IPS DF 6.9 (cell line): ENCODE measurements around the gene RGS6.

Source experiments
- DNase-seq: peaks from one replicate; pipeline ENCODE4 v3.0.0-alpha.2; 2013; ENCODE audit warnings: low read depth, low spot score
- H3K27ac ChIP-seq: one replicate; pipeline ENCODE4 v1.5.1; 2013; ENCODE audit warnings: low read length, control low read depth
- H3K27me3 ChIP-seq: 2 replicates; pipeline ENCODE4 v1.6.1; 2013; ENCODE audit warnings: mild to moderate bottlenecking, low read length; ENCODE audit not compliant: control insufficient read depth, insufficient read depth
- H3K36me3 ChIP-seq: 2 replicates; pipeline ENCODE4 v1.6.1; 2013; ENCODE audit warnings: low read length; ENCODE audit not compliant: control insufficient read depth, insufficient read depth
- H3K4me1 ChIP-seq: 2 replicates; pipeline ENCODE4 v1.6.1; 2013; ENCODE audit warnings: low read length; ENCODE audit not compliant: control insufficient read depth, insufficient read depth
- H3K4me3 ChIP-seq: 2 replicates; pipeline ENCODE4 v1.5.1; 2013; ENCODE audit warnings: mild to moderate bottlenecking, low read length
- H3K9me3 ChIP-seq: 2 replicates; pipeline ENCODE4 v1.6.1; 2013; ENCODE audit warnings: low read length, inconsistent platforms; ENCODE audit not compliant: control insufficient read depth, insufficient read depth
- WGBS: extraction: QIAGEN DNeasy Blood & Tissue Kit; methylation state at CpG from one replicate; pipeline ENCODE4 v1.1.7; 2013; ENCODE audit warnings: mixed read lengths, missing lambda C conversion rate; ENCODE audit not compliant: insufficient read length, insufficient coverage; 5-methylcytosine and 5-hydroxymethylcytosine counted together

The RGS6 gene

DNA sequence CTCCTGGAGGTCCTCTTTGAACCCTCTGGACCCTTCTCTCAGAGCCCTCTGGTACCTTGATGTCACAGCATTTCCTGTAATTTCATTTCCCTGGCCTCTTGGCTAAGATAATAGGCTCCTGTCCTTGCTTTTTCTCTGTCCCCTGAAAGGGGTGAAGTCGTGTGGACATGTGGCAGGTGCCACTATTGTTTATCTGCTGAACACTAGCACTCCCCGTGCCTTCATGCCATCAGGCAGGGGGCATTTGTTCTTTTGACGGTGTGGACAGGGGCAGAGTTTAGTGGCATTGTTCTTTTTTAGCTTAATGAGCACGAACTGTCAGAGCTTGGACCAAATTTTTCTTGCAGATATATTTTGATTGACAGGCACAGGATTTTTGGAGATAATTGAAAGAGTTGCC, 166.0 kb downstream of the RGS6 start:
- Histone ChIP-seq H3K4me1 (0 out of 2 replicates have a peak, but pooled peaks cover 3% of the 10 kb centered on the region), H3K27ac (no peak overlapping the region), H3K27me3 (no peaks in the 10 kb centered on the region), H3K9me3 (no peaks in the 10 kb centered on the region), H3K4me3 (no peak overlapping the region), H3K36me3 (no peaks in the 10 kb centered on the region)
- no peak for DNase-seq
- no CpG with 5 or more reads among the region's 4 CpGs for WGBS

DNA sequence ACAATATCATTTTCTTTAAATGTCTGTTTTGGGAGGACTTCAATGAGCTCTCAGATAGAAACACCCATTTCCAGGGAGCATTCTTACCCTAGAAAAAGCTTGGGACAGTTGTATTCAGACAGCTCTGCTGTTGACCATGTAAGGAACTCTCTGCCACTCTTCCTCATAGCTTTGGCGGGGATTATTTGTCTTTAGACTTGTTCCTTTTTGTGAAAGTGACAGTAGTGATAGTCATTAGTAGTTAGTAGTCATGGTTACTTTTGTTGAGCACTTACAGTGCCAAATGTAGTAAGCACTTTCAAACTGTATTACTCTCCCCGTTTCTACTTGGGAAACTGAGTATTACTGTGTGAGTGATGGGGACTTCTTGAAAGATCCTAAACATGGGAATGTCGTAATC, 167.3 kb downstream of the RGS6 start:
- DNase-seq, result no peak
- H3K4me1 ChIP-seq, result 0 out of 2 replicates have a peak, but pooled peaks cover 3% of the 10 kb centered on the region
- no peak overlapping the region for H3K27ac ChIP-seq
- H3K27me3 ChIP-seq, result no peaks in the 10 kb centered on the region
- no peaks in the 10 kb centered on the region for H3K9me3 ChIP-seq
- no CpG with 5 or more reads among the region's 3 CpGs for WGBS
- H3K36me3 ChIP-seq, result no peaks in the 10 kb centered on the region
- no peak overlapping the region for H3K4me3 ChIP-seq

DNA sequence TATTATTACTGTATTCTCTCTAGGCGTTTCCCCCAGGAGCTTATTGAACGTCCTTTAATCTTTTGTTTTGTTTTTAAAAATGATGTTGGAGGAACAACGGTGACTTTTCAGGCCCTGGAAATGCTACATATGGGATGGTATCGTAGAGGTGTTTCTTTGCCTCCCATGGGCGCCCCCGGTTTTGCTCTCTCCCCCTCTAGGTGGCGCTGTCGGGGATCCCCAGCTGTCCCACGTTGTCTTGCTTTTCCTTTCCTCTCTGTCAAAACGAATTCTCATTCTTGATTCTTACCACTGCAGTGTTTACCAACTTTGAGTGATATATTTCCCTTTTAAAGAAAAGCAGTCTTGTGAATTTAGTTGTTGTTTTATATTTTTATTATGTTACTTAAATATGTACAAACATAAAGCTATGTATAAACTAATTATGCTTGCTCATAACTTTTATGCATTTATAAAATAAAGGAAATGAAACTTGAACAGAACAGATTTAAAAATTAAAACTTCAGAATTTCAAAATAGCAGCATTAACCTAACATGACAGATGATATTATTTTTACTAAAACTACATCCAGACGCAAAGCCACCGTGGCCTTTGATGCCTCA, 171.9 kb downstream of the RGS6 start:
- Histone ChIP-seq H3K4me3 (no peak overlapping the region), H3K36me3 (no peaks in the 10 kb centered on the region), H3K27me3 (no peaks in the 10 kb centered on the region), H3K4me1 (no peaks in the 10 kb centered on the region), H3K9me3 (no peaks in the 10 kb centered on the region), H3K27ac (no peak overlapping the region)
- no CpG with 5 or more reads among the region's 12 CpGs for WGBS
- peak; percentile 29 for DNase-seq

DNA sequence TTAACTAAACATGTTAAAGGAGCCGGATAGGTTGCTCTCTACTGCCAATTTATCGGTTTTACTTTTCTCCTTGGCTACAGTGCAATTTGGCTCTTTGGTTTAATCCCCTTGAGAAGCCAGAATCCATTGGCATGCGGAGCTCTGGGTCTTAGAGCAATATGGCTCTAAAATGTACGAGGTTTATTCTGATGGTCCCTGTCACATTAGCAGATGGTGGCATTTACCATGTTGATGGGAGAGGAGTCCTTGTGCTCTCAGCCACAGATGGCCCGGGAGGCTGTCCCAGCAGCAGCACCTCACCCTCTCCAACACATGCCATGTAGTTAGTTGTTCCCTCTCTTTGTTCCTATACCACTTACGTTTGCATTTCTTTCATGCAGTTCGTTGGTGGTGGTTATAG, 179.7 kb downstream of the RGS6 start:
- no CpG with 5 or more reads among the region's 7 CpGs for WGBS
- no peak overlapping the region for H3K27ac ChIP-seq
- no peaks in the 10 kb centered on the region for H3K36me3 ChIP-seq
- H3K4me1 ChIP-seq, result no peaks in the 10 kb centered on the region
- H3K27me3 ChIP-seq, result no peaks in the 10 kb centered on the region
- DNase-seq, result no peak
- no peak overlapping the region for H3K4me3 ChIP-seq
- no peaks in the 10 kb centered on the region for H3K9me3 ChIP-seq

DNA sequence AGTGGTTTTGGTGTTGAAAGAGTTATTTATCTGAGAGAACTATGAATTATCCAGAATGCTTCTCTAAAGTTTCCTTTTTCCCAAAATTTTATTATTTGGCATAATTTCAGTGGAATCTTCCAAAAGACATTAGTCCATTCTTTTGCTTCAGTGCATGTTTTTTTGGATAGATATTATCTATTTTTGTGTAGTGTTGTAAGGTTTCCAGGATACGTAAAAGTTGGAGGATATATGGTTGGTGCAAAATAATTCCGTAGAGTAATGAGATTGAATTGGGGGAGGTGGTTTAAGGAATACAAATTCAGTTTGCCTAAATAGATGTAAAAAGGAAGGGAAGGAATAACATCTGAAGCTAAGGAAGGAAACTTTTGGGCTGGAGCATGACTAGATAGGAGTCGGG, 186.6 kb downstream of the RGS6 start:
- no peak for DNase-seq
- Histone ChIP-seq H3K27me3 (no peaks in the 10 kb centered on the region), H3K4me1 (no peaks in the 10 kb centered on the region), H3K9me3 (no peaks in the 10 kb centered on the region), H3K4me3 (no peak overlapping the region), H3K27ac (no peak overlapping the region), H3K36me3 (no peaks in the 10 kb centered on the region)
- WGBS, result 100% methylated on average over 2 of the region's 3 CpGs

DNA sequence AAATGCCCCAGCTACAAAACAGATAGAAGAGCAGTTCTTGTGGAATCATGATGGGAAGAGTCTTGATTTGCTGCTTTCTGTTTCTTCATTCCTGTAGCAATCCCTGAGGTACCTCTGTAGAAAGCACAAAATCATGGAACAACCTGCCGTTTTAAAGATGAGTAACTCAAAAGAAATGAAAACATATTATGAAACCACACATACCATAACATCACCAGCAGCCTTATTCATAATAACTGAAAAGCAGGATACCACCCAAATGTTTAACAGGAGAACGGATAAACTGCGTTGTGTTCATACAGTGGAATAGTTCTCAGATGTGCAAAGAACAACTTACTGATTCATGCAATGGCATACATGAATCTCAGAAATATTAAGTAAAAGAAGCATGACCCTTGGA, 188.1 kb downstream of the RGS6 start:
- H3K27me3 ChIP-seq, result no peaks in the 10 kb centered on the region
- H3K9me3 ChIP-seq, result no peaks in the 10 kb centered on the region
- H3K4me3 ChIP-seq, result no peak overlapping the region
- H3K36me3 ChIP-seq, result no peaks in the 10 kb centered on the region
- no CpG with 5 or more reads among the region's 3 CpGs for WGBS
- H3K27ac ChIP-seq, result no peak overlapping the region
- H3K4me1 ChIP-seq, result no peaks in the 10 kb centered on the region
- no peak for DNase-seq

DNA sequence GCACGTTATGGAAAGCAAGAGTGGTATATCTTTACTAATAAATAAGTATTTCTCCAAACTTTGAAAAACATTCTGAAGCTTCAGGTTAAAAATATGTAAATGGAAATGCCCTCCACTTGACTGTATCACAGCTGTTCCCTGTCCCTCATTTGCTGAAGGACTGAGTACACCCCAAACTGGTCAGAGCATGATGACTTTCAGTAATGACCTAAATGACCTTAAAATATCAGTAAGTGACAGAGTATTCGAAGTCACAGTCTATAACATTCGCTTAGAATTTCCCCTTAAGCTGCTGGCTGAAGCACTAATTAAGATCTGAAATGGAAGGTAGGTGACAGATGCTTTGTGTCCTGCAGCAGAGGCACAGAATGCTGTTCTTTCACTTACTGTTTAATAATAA, 191.5 kb downstream of the RGS6 start:
- H3K9me3 ChIP-seq, result no peaks in the 10 kb centered on the region
- H3K27me3 ChIP-seq, result no peaks in the 10 kb centered on the region
- no peak for DNase-seq
- no peak overlapping the region for H3K27ac ChIP-seq
- WGBS, result no CpG with 5 or more reads among the region's 3 CpGs
- no peaks in the 10 kb centered on the region for H3K36me3 ChIP-seq
- no peaks in the 10 kb centered on the region for H3K4me1 ChIP-seq
- no peak overlapping the region for H3K4me3 ChIP-seq

DNA sequence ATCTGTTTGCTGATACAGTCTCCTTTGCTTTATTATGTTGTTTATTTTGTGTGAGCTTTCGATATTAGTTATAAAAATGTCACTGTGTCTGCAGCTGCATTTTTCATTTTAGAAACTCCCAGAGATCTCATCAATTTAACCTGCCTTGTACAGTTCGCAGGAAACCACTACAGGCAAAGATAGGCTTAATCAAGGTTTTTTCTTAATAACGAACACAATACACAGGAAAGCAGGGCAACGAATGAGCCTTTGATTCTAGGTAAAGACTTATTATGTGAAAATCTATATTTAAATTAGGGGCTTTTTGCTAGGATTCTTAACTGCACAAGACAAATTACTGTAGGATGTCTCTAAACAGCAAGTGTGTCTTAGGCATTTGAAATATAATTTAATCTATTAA, 191.9 kb downstream of the RGS6 start:
- no peak for DNase-seq
- Histone ChIP-seq H3K4me3 (no peak overlapping the region), H3K27me3 (no peaks in the 10 kb centered on the region), H3K4me1 (no peaks in the 10 kb centered on the region), H3K9me3 (no peaks in the 10 kb centered on the region), H3K36me3 (no peaks in the 10 kb centered on the region), H3K27ac (no peak overlapping the region)
- no CpG with 5 or more reads among the region's 4 CpGs for WGBS

DNA sequence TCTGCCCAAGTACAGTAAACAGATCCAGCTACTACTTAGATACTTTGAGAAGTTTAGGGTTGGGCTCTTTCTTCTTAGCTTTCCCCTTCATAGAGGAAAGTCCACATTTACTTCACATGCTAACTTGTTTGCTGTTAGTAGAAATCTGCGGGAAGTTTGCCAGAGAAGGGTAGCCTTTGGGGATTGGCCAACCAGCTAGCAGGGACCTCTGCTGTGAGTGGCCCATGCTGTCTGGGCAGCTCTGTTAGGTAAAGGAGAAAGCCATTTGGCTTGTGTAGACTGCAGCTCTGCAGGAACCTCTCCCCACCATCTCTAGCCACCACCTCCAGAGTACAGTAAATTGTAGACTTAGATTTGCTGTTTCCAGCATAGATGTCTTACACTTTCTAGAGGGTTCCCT, 193.9 kb downstream of the RGS6 start:
- no peak overlapping the region for H3K4me3 ChIP-seq
- H3K4me1 ChIP-seq, result no peaks in the 10 kb centered on the region
- WGBS, result no CpG with 5 or more reads among the region's 1 CpG
- no peak overlapping the region for H3K27ac ChIP-seq
- H3K36me3 ChIP-seq, result no peaks in the 10 kb centered on the region
- no peaks in the 10 kb centered on the region for H3K27me3 ChIP-seq
- no peaks in the 10 kb centered on the region for H3K9me3 ChIP-seq
- no peak for DNase-seq

DNA sequence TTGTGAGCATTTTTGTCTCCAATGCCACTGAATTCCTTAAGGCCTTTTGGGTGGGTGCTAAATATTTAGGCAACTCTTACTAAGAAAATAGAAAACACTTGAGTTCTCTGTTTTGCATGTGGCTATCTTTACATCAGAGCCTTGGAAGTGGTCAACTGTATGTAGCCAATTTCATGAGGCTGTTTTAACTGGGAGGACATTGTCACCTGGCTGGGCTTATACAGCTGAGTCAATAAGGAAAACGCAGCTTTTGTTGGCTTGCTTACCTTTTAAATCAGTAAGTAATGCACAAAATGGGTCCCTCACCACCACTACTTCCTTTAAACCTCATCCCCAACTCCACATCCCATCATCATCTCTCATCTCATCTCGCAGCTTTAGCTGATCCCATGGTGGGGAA, 194.3 kb downstream of the RGS6 start:
- WGBS, result 100% methylated on average over 1 of the region's 2 CpGs
- Histone ChIP-seq H3K27me3 (no peaks in the 10 kb centered on the region), H3K4me1 (no peaks in the 10 kb centered on the region), H3K9me3 (no peaks in the 10 kb centered on the region), H3K27ac (no peak overlapping the region), H3K36me3 (no peaks in the 10 kb centered on the region), H3K4me3 (no peak overlapping the region)
- no peak for DNase-seq

DNA sequence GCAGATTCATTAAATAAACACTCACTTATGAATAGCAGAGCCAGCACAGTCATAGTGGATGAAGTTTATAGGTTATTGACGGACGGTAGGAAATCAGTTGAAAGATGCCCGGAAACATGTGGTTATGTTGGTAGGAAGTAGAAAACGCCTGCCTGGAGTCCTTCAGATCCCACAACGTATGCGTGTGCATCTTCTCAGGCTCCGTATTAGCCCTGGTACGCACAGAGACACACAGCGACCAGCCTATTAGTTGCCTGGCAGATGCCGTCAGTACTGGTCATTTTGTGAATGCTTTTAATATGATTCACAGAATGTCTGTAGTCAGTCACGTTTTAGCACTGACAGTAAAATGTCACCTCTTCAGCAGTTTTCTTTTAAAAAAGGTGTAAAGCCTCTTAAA, 196.4 kb downstream of the RGS6 start:
- DNase-seq, result no peak
- no peaks in the 10 kb centered on the region for H3K27me3 ChIP-seq
- H3K4me1 ChIP-seq, result no peaks in the 10 kb centered on the region
- H3K9me3 ChIP-seq, result no peaks in the 10 kb centered on the region
- no peaks in the 10 kb centered on the region for H3K36me3 ChIP-seq
- H3K27ac ChIP-seq, result no peak overlapping the region
- 100% methylated on average over 1 of the region's 11 CpGs for WGBS
- no peak overlapping the region for H3K4me3 ChIP-seq
